Loucy (cell line): ENCODE data around the gene DSC3.

Experiments
- CTCF ChIP-seq: fragments of 200-600 bp; sonication (generic); conservative IDR thresholded peaks from 2 replicates; pipeline ENCODE4 v1.5.1; 2014; ENCODE audit warnings: mild to moderate bottlenecking, antibody characterized with exemption, low read length
- EZH2phosphoT487 ChIP-seq: fragments of 200-600 bp; IDR thresholded peaks from 2 replicates; pipeline ENCODE4 v1.6.1; 2018; ENCODE audit warnings: antibody characterized with exemption, mild to moderate bottlenecking, moderate library complexity, borderline replicate concordance

GRCh38 chr18:31057917-31058316, 15.4 kb upstream of the DSC3 start:
- TF ChIP-seq CTCF (no peak), EZH2phosphoT487 (no peak)
